Hindlimb muscle (tissue), 1 donor: ENCODE results near the gene HECW1. TPM values are rescaled to one million over a fixed set of nuclear protein-coding genes. Genes with fewer than 3 reads are reported as not detected.
A peak's percentile ranks its signal among the peaks of the same experiment; 100 is the strongest.
"Not testable (repeated sequence)": the region's sequence is repeated elsewhere in the genome, so short reads cannot be mapped to it uniquely, and the experiment has no call there.

Source experiments
- DNase-seq: peaks from one replicate; pipeline ENCODE4 v3.0.0-alpha.2; 2013
- polyA plus RNA-seq: library from polyadenylated mRNA; unstranded; fragments of 120-200 nt; gene quantifications from one replicate; pipeline ENCODE4 v1.2.1, GENCODE V29; 2013; ENCODE audit not compliant: insufficient read length

The HECW1 gene
- polyA plus RNA-seq, 1 donor, result 0.14 TPM

- no peak for DNase-seq
Measured at GRCh38 chr7:43586251-43586900, 473.9 kb downstream of the HECW1 start.

- no peak for DNase-seq
Measured at GRCh38 chr7:43588477-43589132, 476.2 kb downstream of the HECW1 start.

- no peak for DNase-seq
Measured at GRCh38 chr7:43589133-43589478, 476.7 kb downstream of the HECW1 start.

- DNase-seq, result no peak
Measured at GRCh38 chr7:43589728-43590127, 477.3 kb downstream of the HECW1 start.

- no peak for DNase-seq
Measured at GRCh38 chr7:43590862-43591557, 478.6 kb downstream of the HECW1 start.

- DNase-seq, result no peak
Measured at GRCh38 chr7:43591558-43592180, 479.2 kb downstream of the HECW1 start.

GRCh38 chr7:43592326-43592725 lies 479.9 kb downstream of the HECW1 start:
- no peak for DNase-seq

GRCh38 chr7:43593010-43593409 lies 480.6 kb downstream of the HECW1 start:
- no peak for DNase-seq

GRCh38 chr7:43594020-43594419 lies 481.6 kb downstream of the HECW1 start:
- no peak for DNase-seq

GRCh38 chr7:43596426-43596825 lies 484.0 kb downstream of the HECW1 start:
- DNase-seq, result not testable (repeated sequence)

GRCh38 chr7:43600056-43600455 lies 487.6 kb downstream of the HECW1 start:
- no peak for DNase-seq

- DNase-seq, result no peak
Measured at GRCh38 chr7:43602256-43602655, 489.8 kb downstream of the HECW1 start.

- no peak for DNase-seq
Measured at GRCh38 chr7:43604251-43604650, 491.8 kb downstream of the HECW1 start.

GRCh38 chr7:43609097-43609496 lies 496.6 kb downstream of the HECW1 start:
- no peak for DNase-seq

GRCh38 chr7:43612128-43612527 lies 499.7 kb downstream of the HECW1 start:
- DNase-seq, result no peak

- peak; percentile 72 for DNase-seq
Measured at GRCh38 chr7:43612599-43613589, 500.4 kb downstream of the HECW1 start.

Other genes with a start within 250 kb of the HECW1 start
- gene C7orf25, start 200.6 kb upstream of the HECW1 start, polyA plus RNA-seq, result 1.8 TPM
- gene PSMA2, start 180.5 kb upstream of the HECW1 start, polyA plus RNA-seq, result 101 TPM
- 35.9 TPM for gene MRPL32, start 180.3 kb upstream of the HECW1 start, polyA plus RNA-seq